H9 (cell line): ENCODE results near the gene TET3. TPM values are rescaled to one million over a fixed set of nuclear protein-coding genes. Genes with fewer than 3 reads are reported as not detected.
A peak's percentile ranks its signal among the peaks of the same experiment; 100 is the strongest.

Source experiments
- DNase-seq: peaks from one replicate; pipeline ENCODE4 v3.0.0-alpha.2; 2017
- H2AFZ ChIP-seq: one replicate; pipeline ENCODE4 v1.6.1; 2013; ENCODE audit warnings: mild to moderate bottlenecking, low read length, control low read depth, moderate library complexity
- H2AK5ac ChIP-seq: 2 replicates; pipeline ENCODE4 v1.6.1; 2013; ENCODE audit warnings: low read length, control low read depth, mixed read lengths; ENCODE audit not compliant: insufficient read length
- H2BK120ac ChIP-seq: one replicate; pipeline ENCODE4 v1.6.1; 2013; ENCODE audit warnings: low read depth, mild to moderate bottlenecking, low read length, control low read depth, inconsistent platforms; ENCODE audit not compliant: poor library complexity, severe bottlenecking
- H2BK12ac ChIP-seq: 2 replicates; pipeline ENCODE4 v1.6.1; 2013; ENCODE audit warnings: low read length, control low read depth, mixed read lengths, low read depth; ENCODE audit not compliant: insufficient read length
- H2BK15ac ChIP-seq: 2 replicates; pipeline ENCODE4 v1.6.1; 2013; ENCODE audit warnings: low read depth, low read length, control low read depth
- H2BK20ac ChIP-seq: one replicate; pipeline ENCODE4 v1.6.1; 2013; ENCODE audit warnings: low read depth, mild to moderate bottlenecking, low read length, control low read depth, inconsistent platforms; ENCODE audit not compliant: poor library complexity, severe bottlenecking
- H2BK5ac ChIP-seq: 2 replicates; pipeline ENCODE4 v1.6.1; 2013; ENCODE audit warnings: low read length, control low read depth, mixed read lengths; ENCODE audit not compliant: insufficient read length
- H3K14ac ChIP-seq: 2 replicates; pipeline ENCODE4 v1.6.1; 2013; ENCODE audit warnings: low read length, control low read depth; ENCODE audit not compliant: insufficient read depth
- H3K18ac ChIP-seq: 2 replicates; pipeline ENCODE4 v1.6.1; 2013; ENCODE audit warnings: low read depth, mild to moderate bottlenecking, mixed read lengths, low read length, control low read depth; ENCODE audit not compliant: insufficient read length
- H3K23ac ChIP-seq: 2 replicates; pipeline ENCODE4 v1.6.1; 2013; ENCODE audit warnings: low read length, control low read depth, mixed read lengths, low read depth; ENCODE audit not compliant: insufficient read length
- H3K23me2 ChIP-seq: 2 replicates; pipeline ENCODE4 v1.6.1; 2013; ENCODE audit warnings: low read depth, mild to moderate bottlenecking, mixed read lengths, low read length, control low read depth; ENCODE audit not compliant: insufficient read length, poor library complexity, severe bottlenecking
- H3K27ac ChIP-seq: 2 replicates; pipeline ENCODE4 v1.5.1; 2013; ENCODE audit warnings: low read length, control low read depth, mixed read lengths, low read depth; ENCODE audit not compliant: insufficient read length
- H3K27me3 ChIP-seq: 2 replicates; pipeline ENCODE4 v1.6.1; 2013; ENCODE audit warnings: low read length, control low read depth, inconsistent platforms; ENCODE audit not compliant: insufficient read depth
- H3K4ac ChIP-seq: 2 replicates; pipeline ENCODE4 v1.6.1; 2013; ENCODE audit warnings: low read depth, mild to moderate bottlenecking, control low read depth, inconsistent platforms, low read length, moderate library complexity
- H3K4me1 ChIP-seq: 2 replicates; pipeline ENCODE4 v1.6.1; 2013; ENCODE audit warnings: low read length, control low read depth, inconsistent platforms; ENCODE audit not compliant: insufficient read depth
- H3K4me2 ChIP-seq: 2 replicates; pipeline ENCODE4 v1.6.1; 2013; ENCODE audit warnings: low read length, control low read depth, mixed read lengths; ENCODE audit not compliant: insufficient read length, insufficient read depth
- H3K56ac ChIP-seq: 2 replicates; pipeline ENCODE4 v1.6.1; 2013; ENCODE audit warnings: low read depth, mild to moderate bottlenecking, mixed read lengths, low read length, control low read depth; ENCODE audit not compliant: insufficient read length
- H3K79me1 ChIP-seq: 2 replicates; pipeline ENCODE4 v1.6.1; 2013; ENCODE audit warnings: low read depth, mild to moderate bottlenecking, moderate library complexity, low read length, control low read depth, inconsistent platforms; ENCODE audit not compliant: insufficient read depth, poor library complexity, severe bottlenecking
- H3K79me2 ChIP-seq: 2 replicates; pipeline ENCODE4 v1.6.1; 2013; ENCODE audit warnings: low read length, control low read depth, inconsistent platforms; ENCODE audit not compliant: insufficient read depth
- H3K9ac ChIP-seq: 2 replicates; pipeline ENCODE4 v1.6.1; 2013; ENCODE audit warnings: low read length, control low read depth, mixed read lengths; ENCODE audit not compliant: insufficient read length; ENCODE audit errors: extremely low read depth
- H3K9me3 ChIP-seq: one replicate; pipeline ENCODE4 v1.6.1; 2013; ENCODE audit warnings: low read depth, low read length, inconsistent platforms; ENCODE audit not compliant: control insufficient read depth
- H3T11ph ChIP-seq: one replicate; pipeline ENCODE4 v1.6.1; 2013; ENCODE audit warnings: mild to moderate bottlenecking, low read length, control low read depth, inconsistent platforms
- H4K20me1 ChIP-seq: one replicate; pipeline ENCODE4 v1.6.1; 2013; ENCODE audit not compliant: control insufficient read depth, insufficient read length, insufficient read depth
- H4K5ac ChIP-seq: 2 replicates; pipeline ENCODE4 v1.6.1; 2013; ENCODE audit warnings: low read depth, mild to moderate bottlenecking, mixed read lengths, low read length, control low read depth; ENCODE audit not compliant: insufficient read length
- H4K8ac ChIP-seq: replicated peaks from 2 replicates; pipeline ENCODE4 v1.6.1; 2013; ENCODE audit warnings: low read length, control low read depth, mixed read lengths, low read depth; ENCODE audit not compliant: insufficient read length
- H4K91ac ChIP-seq: 2 replicates; pipeline ENCODE4 v1.6.1; 2013; ENCODE audit warnings: low read depth, mild to moderate bottlenecking, moderate library complexity, mixed read lengths, low read length, control low read depth; ENCODE audit not compliant: insufficient read length
- H3K27ac Mint-ChIP-seq, 3 experiments: 2 replicates in 2 of 3; 3 replicates in 1 of 3; pipeline ENCODE4 v1.8.0; 2020 to 2021; ENCODE audit warnings: mixed read lengths in 3 of 3, mild to moderate bottlenecking in 1 of 3, moderate library complexity in 1 of 3
- H3K27me3 Mint-ChIP-seq: 2 replicates; pipeline ENCODE4 v1.8.0; 2021; ENCODE audit warnings: low read depth, mild to moderate bottlenecking, moderate library complexity, mixed read lengths
- H3K36me3 Mint-ChIP-seq, 3 experiments: 2 replicates in 2 of 3; 3 replicates in 1 of 3; pipeline ENCODE4 v1.8.0; 2020 to 2021; ENCODE audit warnings: low read depth in 3 of 3, mixed read lengths in 3 of 3; ENCODE audit not compliant: insufficient read depth in 1 of 3
- H3K4me1 Mint-ChIP-seq, 2 experiments: 2 replicates each; pipeline ENCODE4 v1.8.0; 2020; ENCODE audit warnings: mixed read lengths in 2 of 2
- H3K4me3 Mint-ChIP-seq, 2 experiments: 2 replicates in 1 of 2; 3 replicates in 1 of 2; pipeline ENCODE4 v1.8.0; 2020 to 2021; ENCODE audit warnings: mild to moderate bottlenecking in 2 of 2, mixed read lengths in 2 of 2, moderate library complexity in 1 of 2
- H3K9me3 Mint-ChIP-seq, 2 experiments: 2 replicates in 1 of 2; 3 replicates in 1 of 2; pipeline ENCODE4 v1.8.0; 2020; ENCODE audit warnings: mild to moderate bottlenecking in 2 of 2, mixed read lengths in 2 of 2, moderate library complexity in 1 of 2
- WGBS: extraction: QIAGEN DNeasy Blood & Tissue Kit; methylation state at CpG from one replicate; pipeline ENCODE4 v1.1.7; 2013; ENCODE audit warnings: missing lambda C conversion rate, low lambda C conversion rate, mixed read lengths; ENCODE audit not compliant: insufficient read length; ENCODE audit errors: extremely low coverage; 5-methylcytosine and 5-hydroxymethylcytosine counted together
- total RNA-seq: library from RNA; stranded (reverse); gene quantifications from 2 replicates; pipeline ENCODE4 v1.2.1, GENCODE V29; 2021
- TF ChIP-seq, protein P1 (sequence below): fragments of 200-600 bp; sonication (generic); conservative IDR thresholded peaks from 3 replicates; pipeline ENCODE4 v1.8.0; 2021; ENCODE audit warnings: antibody characterized with exemption, mild to moderate bottlenecking

The TET3 gene
- total RNA-seq, 1 experiment from 2014 or later, result 24.7 TPM

DNA sequence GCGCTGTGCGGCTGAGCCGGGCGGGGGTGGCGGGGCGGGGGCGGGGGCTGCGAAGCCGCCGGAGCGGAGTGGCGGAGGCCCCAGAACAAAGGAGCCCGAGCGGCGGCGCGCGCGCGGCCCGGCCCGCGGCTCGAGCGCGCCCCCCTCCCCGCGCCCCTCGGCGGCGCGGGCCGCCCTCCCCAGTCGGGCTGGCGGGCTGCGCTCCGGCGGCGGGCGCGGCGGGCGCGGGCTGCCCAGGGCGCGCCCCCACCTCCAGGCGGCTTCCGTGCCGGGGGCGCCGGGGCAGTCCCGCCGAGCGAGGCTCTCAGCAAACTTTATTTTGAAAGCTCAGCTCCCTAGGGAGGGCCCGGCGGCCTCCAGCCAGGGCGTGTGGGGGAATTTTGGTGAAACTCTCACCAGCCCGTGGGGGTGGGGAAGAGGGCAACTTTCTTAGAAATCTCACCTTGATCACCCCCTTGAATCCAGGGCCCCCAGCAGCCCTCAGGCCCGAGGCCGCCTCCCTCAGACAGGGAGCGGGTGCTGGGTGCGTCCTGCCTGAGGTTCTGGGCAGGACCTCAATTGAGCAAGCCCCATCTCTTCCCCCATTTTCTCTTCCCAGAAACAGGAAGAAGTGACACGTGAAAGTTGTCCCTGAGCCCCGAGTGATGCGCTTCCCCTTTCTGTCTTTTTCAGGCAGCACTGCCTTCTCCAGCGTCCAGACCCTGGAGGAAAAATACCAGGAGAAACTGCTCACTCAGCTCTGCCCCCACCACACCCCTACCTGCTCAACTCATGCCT, 786 bp downstream of the TET3 start:
- Mint-ChIP-seq H3K4me1 (peaks cover 64 to 65% of the 10 kb centered on the region in 2 experiments), H3K27me3 (peaks cover 44% of the 10 kb centered on the region), H3K36me3 (peaks cover 13 to 39% (median 14%) of the 10 kb centered on the region in 3 experiments), H3K9me3 (no peaks in the 10 kb centered on the region), H3K4me3 (peak overlapping the region; percentile 70 to 84), H3K27ac (peak overlapping the region in 1 of 3 experiments; percentile 41; a peak in 2 of 7 replicates)
- H4K91ac ChIP-seq, result no peak overlapping the region
- no peak overlapping the region for H4K8ac ChIP-seq
- H3K23me2 ChIP-seq, result peaks cover 24% of the 10 kb centered on the region
- H3K9ac ChIP-seq, result peak overlapping the region; percentile 20
- no CpG with 5 or more reads among the region's 66 CpGs for WGBS
- peak overlapping the region; percentile 44; the same call in 1 of the 2 replicates for H3K14ac ChIP-seq
- H2BK15ac ChIP-seq, result no peak overlapping the region; the same call in 1 of the 2 replicates
- H3K4me1 ChIP-seq, result peaks cover 24% of the 10 kb centered on the region; the same call in 1 of the 2 replicates
- H2BK20ac ChIP-seq, result no peak overlapping the region
- no peak overlapping the region for H3T11ph ChIP-seq
- H3K9me3 ChIP-seq, result no peaks in the 10 kb centered on the region
- no peak overlapping the region for H2BK12ac ChIP-seq
- no peak overlapping the region for H3K4ac ChIP-seq
- DNase-seq, result no peak
- TF ChIP-seq, protein P1, sequence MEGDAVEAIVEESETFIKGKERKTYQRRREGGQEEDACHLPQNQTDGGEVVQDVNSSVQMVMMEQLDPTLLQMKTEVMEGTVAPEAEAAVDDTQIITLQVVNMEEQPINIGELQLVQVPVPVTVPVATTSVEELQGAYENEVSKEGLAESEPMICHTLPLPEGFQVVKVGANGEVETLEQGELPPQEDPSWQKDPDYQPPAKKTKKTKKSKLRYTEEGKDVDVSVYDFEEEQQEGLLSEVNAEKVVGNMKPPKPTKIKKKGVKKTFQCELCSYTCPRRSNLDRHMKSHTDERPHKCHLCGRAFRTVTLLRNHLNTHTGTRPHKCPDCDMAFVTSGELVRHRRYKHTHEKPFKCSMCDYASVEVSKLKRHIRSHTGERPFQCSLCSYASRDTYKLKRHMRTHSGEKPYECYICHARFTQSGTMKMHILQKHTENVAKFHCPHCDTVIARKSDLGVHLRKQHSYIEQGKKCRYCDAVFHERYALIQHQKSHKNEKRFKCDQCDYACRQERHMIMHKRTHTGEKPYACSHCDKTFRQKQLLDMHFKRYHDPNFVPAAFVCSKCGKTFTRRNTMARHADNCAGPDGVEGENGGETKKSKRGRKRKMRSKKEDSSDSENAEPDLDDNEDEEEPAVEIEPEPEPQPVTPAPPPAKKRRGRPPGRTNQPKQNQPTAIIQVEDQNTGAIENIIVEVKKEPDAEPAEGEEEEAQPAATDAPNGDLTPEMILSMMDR, result no peak
- H3K79me2 ChIP-seq, result peaks cover 5% of the 10 kb centered on the region; the same call in 1 of the 2 replicates
- no peak overlapping the region for H2BK120ac ChIP-seq
- peak overlapping the region; percentile 74 for H3K18ac ChIP-seq
- peaks cover 2% of the 10 kb centered on the region for H4K20me1 ChIP-seq
- peak overlapping the region; percentile 51 for H3K4me2 ChIP-seq
- H3K79me1 ChIP-seq, result peaks cover 4% of the 10 kb centered on the region
- H4K5ac ChIP-seq, result no peak overlapping the region
- H3K23ac ChIP-seq, result no peak overlapping the region
- H2BK5ac ChIP-seq, result no peak overlapping the region
- H3K27ac ChIP-seq, result no peak overlapping the region
- H2AK5ac ChIP-seq, result no peak overlapping the region
- H2AFZ ChIP-seq, result no peak overlapping the region
- H3K56ac ChIP-seq, result no peak overlapping the region
- peaks cover 16% of the 10 kb centered on the region; the same call in 1 of the 2 replicates for H3K27me3 ChIP-seq
